ENCODE results near the gene SERPINA4. TPM values are rescaled to one million over a fixed set of nuclear protein-coding genes. Genes with fewer than 3 reads are reported as not detected.

The SERPINA4 gene
- total RNA-seq, 1 donor from 2014 or later = not detected

DNA sequence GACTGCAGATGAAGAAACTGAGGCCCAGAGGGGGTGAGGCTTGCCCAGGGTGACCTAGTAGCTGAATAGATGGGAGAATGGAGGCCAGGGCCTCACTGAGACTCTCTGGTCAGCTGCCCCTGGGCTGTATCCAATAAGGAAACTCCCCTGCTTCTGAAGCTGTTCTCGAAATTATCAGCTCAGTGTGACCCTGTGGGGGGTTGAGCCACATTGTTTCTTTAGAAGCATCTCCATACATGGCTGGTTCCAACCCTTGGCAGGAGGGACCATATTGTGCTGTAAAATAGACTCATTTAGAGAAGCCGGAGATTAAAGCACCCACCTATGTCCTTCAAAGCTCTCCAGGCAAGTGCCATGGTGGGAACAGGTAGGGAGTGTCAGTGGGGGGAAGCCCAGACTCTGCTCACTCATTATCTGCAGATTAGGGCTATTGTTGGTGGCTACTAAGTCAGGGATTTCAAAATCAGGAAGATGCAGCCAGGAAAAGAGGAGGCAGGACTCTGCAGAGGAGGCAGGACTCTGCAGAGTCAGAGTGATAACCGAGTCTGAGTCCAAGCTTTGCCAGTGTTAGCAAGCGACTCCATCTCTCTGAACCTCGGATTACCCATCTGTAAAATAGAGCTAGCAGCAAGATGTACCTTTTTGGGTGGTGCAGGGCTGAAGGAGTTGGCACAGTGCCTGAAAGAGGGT is 23.5 kb downstream of the SERPINA4 start:
- no peak for TF ChIP-seq CTCF (IDR thresholded peaks at IDR 0.05)
- Mint-ChIP-seq H3K4me1 (ENCODE audit: unreplicated experiment) (peaks cover 5% of the 10 kb centered on the region), H3K36me3 (ENCODE audit: unreplicated experiment) (no peaks in the 10 kb centered on the region), H3K9me3 (ENCODE audit: unreplicated experiment) (no peaks in the 10 kb centered on the region), H3K27me3 (ENCODE audit: unreplicated experiment) (no peaks in the 10 kb centered on the region), H3K27ac (ENCODE audit: unreplicated experiment) (no peak overlapping the region), H3K4me3 (ENCODE audit: unreplicated experiment) (no peak overlapping the region)
- DNase-seq (ENCODE audit: extremely low spot score, unreplicated experiment) = no peak

DNA sequence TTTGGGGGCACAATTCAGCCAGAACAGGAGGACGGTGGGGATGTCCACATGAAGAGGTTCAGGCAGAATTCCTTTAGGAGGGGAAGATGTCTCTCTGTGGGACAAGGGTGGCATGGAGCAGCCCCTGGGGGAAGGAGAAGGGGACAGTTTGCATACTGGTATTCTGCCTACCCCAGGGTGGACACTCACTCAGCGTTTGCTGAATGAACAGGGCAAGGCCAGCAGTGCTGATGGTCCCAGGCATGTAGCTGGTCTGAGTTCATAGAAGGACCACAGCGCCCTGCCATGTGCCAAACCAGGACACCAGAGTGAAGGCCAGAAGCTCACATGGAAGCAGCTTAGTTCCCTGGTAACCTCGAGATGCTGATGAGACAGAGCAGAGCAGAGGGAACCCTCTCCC is 25.4 kb downstream of the SERPINA4 start:
- Mint-ChIP-seq H3K4me1 (ENCODE audit: unreplicated experiment) (no peaks in the 10 kb centered on the region), H3K4me3 (ENCODE audit: unreplicated experiment) (no peak overlapping the region), H3K27ac (ENCODE audit: unreplicated experiment) (no peak overlapping the region), H3K27me3 (ENCODE audit: unreplicated experiment) (no peaks in the 10 kb centered on the region), H3K9me3 (ENCODE audit: unreplicated experiment) (no peaks in the 10 kb centered on the region), H3K36me3 (ENCODE audit: unreplicated experiment) (no peaks in the 10 kb centered on the region)
- no peak for TF ChIP-seq CTCF (IDR thresholded peaks at IDR 0.05)
- no peak for DNase-seq (ENCODE audit: extremely low spot score, unreplicated experiment)

- no peak for DNase-seq (ENCODE audit: extremely low spot score, unreplicated experiment)
- TF ChIP-seq CTCF (IDR thresholded peaks at IDR 0.05) = no peak
- H3K27me3 Mint-ChIP-seq (ENCODE audit: unreplicated experiment) = no peaks in the 10 kb centered on the region
- H3K4me3 Mint-ChIP-seq (ENCODE audit: unreplicated experiment) = no peak overlapping the region
- H3K36me3 Mint-ChIP-seq (ENCODE audit: unreplicated experiment) = no peaks in the 10 kb centered on the region
- H3K27ac Mint-ChIP-seq (ENCODE audit: unreplicated experiment) = no peak overlapping the region
- H3K4me1 Mint-ChIP-seq (ENCODE audit: unreplicated experiment) = no peaks in the 10 kb centered on the region
- no peaks in the 10 kb centered on the region for H3K9me3 Mint-ChIP-seq (ENCODE audit: unreplicated experiment)
Measured at GRCh38 chr14:94588311-94588710, 27.1 kb downstream of the SERPINA4 start.

DNA sequence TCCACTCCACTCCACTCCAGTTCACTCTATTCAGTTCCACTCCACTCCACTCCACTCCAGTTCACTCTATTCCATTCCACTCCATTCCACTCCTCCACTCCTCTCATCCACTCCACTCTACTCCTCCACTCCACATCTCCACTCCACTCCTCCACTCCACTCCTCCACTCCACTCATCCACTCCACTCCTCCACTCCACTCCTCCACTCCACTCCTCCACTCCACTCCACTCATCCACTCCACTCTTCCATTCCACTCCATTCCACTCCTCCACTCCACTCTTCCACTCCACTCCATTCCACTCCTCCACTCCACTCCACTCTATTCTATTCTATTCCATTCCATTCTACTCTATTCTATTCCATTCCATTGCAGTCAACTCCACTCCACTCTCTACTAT is 29.8 kb downstream of the SERPINA4 start:
- Mint-ChIP-seq H3K36me3 (ENCODE audit: unreplicated experiment) (no peaks in the 10 kb centered on the region), H3K9me3 (ENCODE audit: unreplicated experiment) (no peaks in the 10 kb centered on the region), H3K4me3 (ENCODE audit: unreplicated experiment) (no peak overlapping the region), H3K4me1 (ENCODE audit: unreplicated experiment) (no peaks in the 10 kb centered on the region), H3K27me3 (ENCODE audit: unreplicated experiment) (no peaks in the 10 kb centered on the region), H3K27ac (ENCODE audit: unreplicated experiment) (no peak overlapping the region)
- no peak for DNase-seq (ENCODE audit: extremely low spot score, unreplicated experiment)
- no peak for TF ChIP-seq CTCF (IDR thresholded peaks at IDR 0.05)

DNA sequence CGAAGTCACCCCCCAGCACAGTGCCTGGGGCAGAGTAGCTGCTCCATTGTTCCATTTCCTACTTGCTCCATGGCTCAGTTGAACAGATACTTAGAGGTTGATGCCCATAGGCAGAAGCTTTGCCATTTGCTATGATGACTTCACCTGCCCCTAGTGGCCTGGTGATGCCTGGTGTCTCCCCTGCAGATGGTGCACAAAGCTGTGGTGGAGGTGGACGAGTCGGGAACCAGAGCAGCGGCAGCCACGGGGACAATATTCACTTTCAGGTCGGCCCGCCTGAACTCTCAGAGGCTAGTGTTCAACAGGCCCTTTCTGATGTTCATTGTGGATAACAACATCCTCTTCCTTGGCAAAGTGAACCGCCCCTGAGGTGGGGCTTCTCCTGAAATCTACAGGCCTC is 30.6 kb downstream of the SERPINA4 start:
- H3K36me3 Mint-ChIP-seq (ENCODE audit: unreplicated experiment) = no peaks in the 10 kb centered on the region
- H3K27me3 Mint-ChIP-seq (ENCODE audit: unreplicated experiment) = no peaks in the 10 kb centered on the region
- TF ChIP-seq CTCF (IDR thresholded peaks at IDR 0.05) = no peak
- no peak for DNase-seq (ENCODE audit: extremely low spot score, unreplicated experiment)
- H3K4me3 Mint-ChIP-seq (ENCODE audit: unreplicated experiment) = no peak overlapping the region
- no peaks in the 10 kb centered on the region for H3K9me3 Mint-ChIP-seq (ENCODE audit: unreplicated experiment)
- H3K4me1 Mint-ChIP-seq (ENCODE audit: unreplicated experiment) = no peaks in the 10 kb centered on the region
- H3K27ac Mint-ChIP-seq (ENCODE audit: unreplicated experiment) = no peak overlapping the region

Measured in osteocyte (in vitro differentiated cells).